Pancreas (tissue), 10 donors: ENCODE results near the gene NUAK2. TPM values are rescaled to one million over a fixed set of nuclear protein-coding genes. Genes with fewer than 3 reads are reported as not detected.
A peak's percentile ranks its signal among the peaks of the same experiment; 100 is the strongest.

Source experiments
- ATAC-seq, 4 donors: fragments of 200-7000 bp; cut with Tn5 transposase; one replicate each; pipeline versions ENCODE4 v1.8.0 to v1.9.1; 2020; ENCODE audit warnings: mild to moderate bottlenecking in 4 of 4, moderate library complexity in 4 of 4
- DNase-seq, 6 donors: peaks; one replicate each; pipeline ENCODE4 v3.0.0-alpha.2; 2020
- FAIRE-seq: peaks from 2 replicates; lab custom pipeline; 2012; peaks lifted over from hg19 to GRCh38; lab: Jason Lieb, UNC
- H3K27ac ChIP-seq, 4 donors: fragments of 200-600 bp; sonication (generic); 1 replicate in 3 of 4; 2 replicates in 1 of 4; pipeline versions ENCODE4 v1.5.0 to v1.8.0; 2020
- H3K27me3 ChIP-seq, 4 donors: fragments of 200-600 bp; one replicate each; pipeline ENCODE4 v1.8.0; 2021
- H3K36me3 ChIP-seq, 3 donors: fragments of 200-600 bp; sonication (generic) in 1 of 3; one replicate each; pipeline versions ENCODE4 v1.5.0 to v1.8.0; 2020 to 2021
- H3K4me1 ChIP-seq, 3 donors: fragments of 200-600 bp; one replicate each; pipeline ENCODE4 v1.8.0; 2021
- H3K4me3 ChIP-seq, 4 donors: fragments of 200-600 bp; sonication (generic) in 2 of 4; one replicate each; pipeline versions ENCODE4 v1.5.0 to v1.8.0; 2020 to 2021
- H3K9me3 ChIP-seq, 4 donors: fragments of 200-600 bp; one replicate each; pipeline ENCODE4 v1.8.0; 2021
- CTCF ChIP-seq, 4 donors: fragments of 200-600 bp; sonication (generic) in 3 of 4; IDR thresholded peaks; one replicate each; pipeline versions ENCODE4 v1.5.0 to v1.8.0; 2021; ENCODE audit warnings: antibody characterized with exemption in 4 of 4
- WGBS, 2 donors: extraction: QIAGEN DNeasy Blood & Tissue Kit; methylation state at CpG; one replicate each; pipeline ENCODE4 v1.1.7; 2013; 5-methylcytosine and 5-hydroxymethylcytosine counted together
- intact Hi-C, 3 donors: fragments of 100-400 bp; cut with DNase I; formaldehyde crosslinking; loops; one replicate each; pipeline versions ENCODE4 v1.11.1 to v1.14.2; 2022
- polyA plus RNA-seq, 2 donors: library from polyadenylated mRNA; stranded (reverse); fragments of 200-250 nt; gene quantifications; one replicate each; pipeline ENCODE4 v1.2.3, GENCODE V29; 2013
- total RNA-seq, 6 donors: library from RNA; stranded (reverse); fragmentation: NEBNext Ultra II Directional in 4 of 6; extraction: Animal tissue kit (Norgen Biotek cat#: 25700) in 4 of 6; gene quantifications; one replicate each; pipeline versions ENCODE4 v1.2.1 to v1.2.4, GENCODE V29; 2021 to 2023
- donor health status: healthy with polysubstance abuse.
- donor health status: DM: no; HTN: no; CAD: no; lungs with moderate emphysema.
- donor health status: DM: no; HTN: no; CAD: no.
- donor health status: control.
- donor health status: control.
- donor health status: Bipolar disorder and iron deficiency.
- donor health status: DM: yes; HTN: yes; CAD: no.
- donor health status: DM: no; HTN: no; CAD: no.
- donor health status: DM: no; HTN: no; CAD: no.
- donor health status: DM: yes; HTN: yes; CAD: no.

The NUAK2 gene
- total and polyA plus RNA-seq, 8 donors: 6.3 to 14.4 (median 8.6) TPM

DNA sequence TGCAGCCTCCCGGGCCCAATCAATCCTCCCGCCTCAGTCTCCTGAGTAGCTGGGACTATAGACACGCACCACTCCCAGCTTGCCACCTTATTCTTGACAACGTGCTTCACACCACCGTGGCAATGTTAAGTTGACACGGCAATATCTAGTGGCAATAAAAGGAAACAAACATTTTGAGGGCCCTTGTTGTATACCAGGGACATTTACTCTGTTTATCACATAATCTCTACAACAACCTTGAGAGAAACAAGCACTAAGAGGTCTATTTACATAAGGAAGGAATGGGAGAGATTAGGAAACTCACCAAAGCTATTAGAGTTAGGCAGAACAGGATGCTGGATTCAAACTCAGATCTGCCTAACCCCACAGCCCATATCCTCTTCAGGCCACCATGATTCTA, 32.1 kb upstream of the NUAK2 start:
- no peak for TF ChIP-seq CTCF (IDR thresholded peaks at IDR 0.05)
- H3K27ac ChIP-seq: no peak overlapping the region
- ATAC-seq (peak in 3 of 4 donors; percentile 11 to 48 (median 17)), DNase-seq (no peak), FAIRE-seq (no peak)
- no peak overlapping the region for H3K4me3 ChIP-seq
- no peaks in the 10 kb centered on the region for H3K27me3 ChIP-seq
- H3K36me3 ChIP-seq: no peaks in the 10 kb centered on the region
- WGBS, 2 donors: 36 to 42% methylated on average over 6 of the region's 6 CpGs
- peaks cover 0 to 7% (median 7%) of the 10 kb centered on the region in 3 donors for H3K4me1 ChIP-seq
- intact Hi-C loops: no loop called here
- no peaks in the 10 kb centered on the region for H3K9me3 ChIP-seq

- H3K36me3 ChIP-seq: no peaks in the 10 kb centered on the region
- H3K27ac ChIP-seq: no peak overlapping the region
- ATAC-seq (no peak), FAIRE-seq (no peak), DNase-seq (no peak)
- H3K4me3 ChIP-seq: no peak overlapping the region
- peaks cover 0 to 7% (median 7%) of the 10 kb centered on the region in 3 donors for H3K4me1 ChIP-seq
- intact Hi-C loops: no loop called here
- no peaks in the 10 kb centered on the region for H3K27me3 ChIP-seq
- no peak for TF ChIP-seq CTCF (IDR thresholded peaks at IDR 0.05)
- 79 to 90% methylated on average over 4 of the region's 4 CpGs for WGBS, 2 donors
- no peaks in the 10 kb centered on the region for H3K9me3 ChIP-seq
Observed at GRCh38 chr1:205353191-205353590, 31.6 kb upstream of the NUAK2 start.

DNA sequence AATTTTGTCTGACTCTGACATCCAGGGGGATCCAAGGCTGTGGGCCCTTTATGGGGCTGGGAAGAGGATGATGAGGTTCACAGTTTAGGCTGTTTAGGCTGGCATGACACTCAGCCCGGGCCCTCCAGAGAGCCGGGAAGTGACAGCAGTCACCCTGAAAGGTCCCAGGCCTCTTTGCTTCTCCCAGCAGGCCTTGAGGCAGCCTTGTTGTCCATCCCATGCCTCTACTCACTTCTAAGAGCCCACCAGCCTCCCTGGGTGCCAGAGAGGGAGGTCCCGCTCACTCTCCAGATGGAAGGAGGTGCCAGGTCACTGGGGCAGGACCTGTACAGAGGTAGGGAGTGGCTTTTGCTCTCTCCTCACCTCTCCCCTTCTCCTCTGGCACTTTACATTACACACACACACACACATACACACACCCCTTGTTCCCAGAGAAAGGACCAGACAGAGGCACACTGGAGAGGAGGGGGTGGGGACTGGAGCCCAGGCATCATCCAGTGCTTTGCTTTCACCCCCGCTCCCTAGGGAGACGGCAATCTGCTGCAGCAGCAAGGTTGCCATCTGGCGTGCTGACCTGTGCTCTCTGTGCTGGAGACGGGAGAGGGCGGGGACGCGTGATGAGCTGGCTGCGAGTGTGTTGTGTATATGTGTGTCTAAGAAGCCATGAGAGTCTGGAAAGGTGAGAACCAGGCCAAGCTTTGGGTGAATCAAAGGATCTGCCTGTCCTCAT, 30.6 kb upstream of the NUAK2 start:
- no peaks in the 10 kb centered on the region for H3K27me3 ChIP-seq
- no peak for TF ChIP-seq CTCF (IDR thresholded peaks at IDR 0.05)
- H3K4me1 ChIP-seq: peaks cover 0 to 7% (median 7%) of the 10 kb centered on the region in 3 donors
- 88 to 90% methylated on average over 11 of the region's 11 CpGs for WGBS, 2 donors
- DNase-seq (peak in 2 of 6 donors; percentile 23 to 56), FAIRE-seq (no peak), ATAC-seq (peak in 2 of 4 donors; percentile 71 to 76)
- H3K9me3 ChIP-seq: no peaks in the 10 kb centered on the region
- H3K36me3 ChIP-seq: no peaks in the 10 kb centered on the region
- intact Hi-C loops: no loop called here
- H3K4me3 ChIP-seq: no peak overlapping the region
- H3K27ac ChIP-seq: no peak overlapping the region

DNA sequence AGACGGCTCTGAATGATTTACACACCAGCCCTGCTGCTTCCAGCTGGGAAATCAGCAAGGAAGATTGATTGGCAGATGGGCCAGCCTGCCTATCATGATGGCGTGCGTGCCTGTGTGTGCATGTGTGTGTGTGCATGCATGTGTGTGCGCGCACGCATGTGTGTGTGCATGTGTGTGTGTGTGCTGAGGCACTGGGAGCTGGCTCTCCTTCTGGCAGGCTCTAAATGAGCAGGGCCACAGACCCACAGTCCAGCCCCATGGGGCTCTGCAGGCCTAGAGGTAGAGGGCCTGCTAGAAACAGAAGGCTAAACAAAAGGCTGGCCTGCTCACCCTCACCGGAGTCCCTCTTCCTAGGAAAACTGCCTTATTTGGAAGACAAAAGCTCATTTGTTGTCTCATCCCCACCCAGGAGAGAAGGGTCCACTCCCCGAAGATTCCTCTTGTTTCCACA, 29.2 kb upstream of the NUAK2 start:
- H3K36me3 ChIP-seq: no peaks in the 10 kb centered on the region
- H3K27ac ChIP-seq: no peak overlapping the region
- H3K27me3 ChIP-seq: no peaks in the 10 kb centered on the region
- 71 to 84% methylated on average over 8 of the region's 8 CpGs for WGBS, 2 donors
- H3K4me1 ChIP-seq: peaks cover 0 to 7% (median 7%) of the 10 kb centered on the region in 3 donors
- FAIRE-seq (no peak), DNase-seq (peak in 1 of 6 donors; percentile 23), ATAC-seq (no peak)
- H3K9me3 ChIP-seq: no peaks in the 10 kb centered on the region
- intact Hi-C loops: no loop called here
- no peak for TF ChIP-seq CTCF (IDR thresholded peaks at IDR 0.05)
- no peak overlapping the region for H3K4me3 ChIP-seq

DNA sequence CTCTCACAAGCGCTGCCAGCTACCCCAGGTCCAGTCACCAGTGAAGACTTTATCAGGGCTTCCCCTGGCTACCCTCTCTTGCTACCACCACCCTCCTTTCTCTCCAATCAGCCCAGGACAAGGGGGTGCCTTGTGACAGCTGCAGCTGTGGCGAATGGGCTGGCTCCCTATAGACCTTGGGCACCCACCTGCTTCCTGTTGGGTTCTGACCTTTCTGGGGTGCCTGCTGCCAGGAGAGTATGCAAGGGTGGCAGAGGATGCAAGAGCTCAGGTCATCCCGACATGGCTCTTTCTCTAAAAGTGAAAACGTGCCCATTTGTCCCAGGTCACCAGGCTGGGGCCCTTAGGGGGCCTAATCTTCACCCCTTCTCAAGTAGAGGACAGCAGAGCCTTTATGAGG, 28.6 kb upstream of the NUAK2 start:
- FAIRE-seq (no peak), ATAC-seq (no peak), DNase-seq (peak in 1 of 6 donors; percentile 7)
- Histone ChIP-seq H3K9me3 (no peaks in the 10 kb centered on the region), H3K36me3 (no peaks in the 10 kb centered on the region), H3K4me3 (no peak overlapping the region), H3K27me3 (no peaks in the 10 kb centered on the region), H3K27ac (no peak overlapping the region), H3K4me1 (peaks cover 0 to 7% (median 7%) of the 10 kb centered on the region in 3 donors)
- WGBS, 2 donors: 74 to 91% methylated on average over 4 of the region's 4 CpGs
- intact Hi-C loops: no loop called here
- TF ChIP-seq CTCF (IDR thresholded peaks at IDR 0.05): no peak
